Measurements from ENCODE around the gene SUFU.
A peak's percentile ranks its signal among the peaks of the same experiment; 100 is the strongest.

The SUFU gene

DNA sequence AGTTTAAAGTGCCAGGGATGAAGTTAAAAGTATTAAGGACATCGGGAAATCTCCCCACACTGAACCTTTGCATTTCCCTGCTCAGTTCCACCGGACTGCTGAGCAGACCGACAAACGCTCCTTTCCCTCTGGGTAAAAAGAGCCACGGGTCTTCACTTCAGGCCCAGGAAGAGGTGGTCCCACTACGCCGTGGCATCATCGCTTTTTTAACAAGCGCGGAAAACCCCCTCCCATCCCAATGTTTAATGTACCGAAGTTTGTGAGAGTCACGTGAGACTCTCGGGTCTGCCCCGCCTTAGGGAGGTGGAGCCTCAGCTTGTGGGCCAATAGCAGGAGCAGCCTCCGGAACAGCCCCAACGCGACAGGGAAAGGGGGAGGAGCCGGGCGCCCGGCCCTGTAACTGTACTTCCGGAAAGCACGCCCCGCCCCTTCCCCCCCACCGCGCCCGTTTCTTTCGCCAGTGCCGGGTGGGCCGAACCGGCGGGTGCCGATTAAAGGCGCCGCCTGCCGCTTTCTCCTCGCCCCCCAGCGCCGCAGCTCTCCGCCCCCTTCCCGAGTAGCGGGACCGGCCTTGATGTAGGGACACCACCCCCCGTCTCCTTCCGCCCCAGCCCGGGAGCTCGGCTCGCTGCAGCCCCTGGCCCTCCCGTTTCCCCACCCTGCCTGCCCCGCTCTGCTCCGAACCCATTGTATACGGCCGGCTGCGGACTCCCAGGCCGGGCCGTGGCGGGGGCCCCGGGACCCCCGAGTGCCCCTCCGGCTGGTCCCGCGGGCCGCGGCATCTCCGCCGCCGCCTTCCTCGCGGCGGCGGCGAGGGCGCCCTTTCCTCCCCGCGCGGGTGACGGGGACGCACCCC lies 138.3 kb downstream of the SUFU start:
- TF ChIP-seq, protein P1, sequence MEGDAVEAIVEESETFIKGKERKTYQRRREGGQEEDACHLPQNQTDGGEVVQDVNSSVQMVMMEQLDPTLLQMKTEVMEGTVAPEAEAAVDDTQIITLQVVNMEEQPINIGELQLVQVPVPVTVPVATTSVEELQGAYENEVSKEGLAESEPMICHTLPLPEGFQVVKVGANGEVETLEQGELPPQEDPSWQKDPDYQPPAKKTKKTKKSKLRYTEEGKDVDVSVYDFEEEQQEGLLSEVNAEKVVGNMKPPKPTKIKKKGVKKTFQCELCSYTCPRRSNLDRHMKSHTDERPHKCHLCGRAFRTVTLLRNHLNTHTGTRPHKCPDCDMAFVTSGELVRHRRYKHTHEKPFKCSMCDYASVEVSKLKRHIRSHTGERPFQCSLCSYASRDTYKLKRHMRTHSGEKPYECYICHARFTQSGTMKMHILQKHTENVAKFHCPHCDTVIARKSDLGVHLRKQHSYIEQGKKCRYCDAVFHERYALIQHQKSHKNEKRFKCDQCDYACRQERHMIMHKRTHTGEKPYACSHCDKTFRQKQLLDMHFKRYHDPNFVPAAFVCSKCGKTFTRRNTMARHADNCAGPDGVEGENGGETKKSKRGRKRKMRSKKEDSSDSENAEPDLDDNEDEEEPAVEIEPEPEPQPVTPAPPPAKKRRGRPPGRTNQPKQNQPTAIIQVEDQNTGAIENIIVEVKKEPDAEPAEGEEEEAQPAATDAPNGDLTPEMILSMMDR (IDR thresholded peaks at IDR 0.05; ENCODE audit: extremely low read depth, missing control alignments): no peak
- peak; percentile 97 for DNase-seq (ENCODE audit: low spot score)

DNA sequence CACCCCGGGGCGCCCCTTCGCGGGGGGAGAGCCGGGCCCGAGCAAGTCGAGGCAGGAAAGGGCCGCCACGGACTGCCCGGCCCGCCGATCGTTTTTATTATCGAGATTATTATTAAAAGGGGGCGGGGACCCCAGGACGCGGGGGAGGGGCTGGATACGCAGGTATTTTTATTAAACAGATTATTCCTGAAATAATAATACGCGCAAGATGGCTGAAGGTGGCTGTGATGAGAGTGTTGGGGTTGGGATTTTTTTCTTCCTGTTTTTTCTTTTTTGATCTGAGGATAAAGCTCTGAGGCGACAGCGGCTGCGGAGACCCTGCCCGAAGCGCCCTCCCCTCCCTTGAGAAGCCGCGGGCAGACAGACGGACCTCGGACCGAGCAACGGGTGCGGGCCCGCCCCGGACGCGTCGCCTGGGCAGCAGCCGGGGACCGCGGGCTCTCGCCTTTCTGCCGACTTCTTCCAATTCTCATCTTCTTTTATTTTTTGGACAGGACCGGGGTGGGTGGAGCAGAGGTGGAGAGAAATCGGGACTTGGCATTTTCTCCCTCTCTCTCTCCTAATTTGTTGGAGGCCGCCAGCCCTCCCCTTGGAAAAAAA lies 139.1 kb downstream of the SUFU start:
- TF ChIP-seq, protein P1 (IDR thresholded peaks at IDR 0.05; ENCODE audit: extremely low read depth, missing control alignments): no peak
- DNase-seq (ENCODE audit: low spot score): peak; percentile 58

DNA sequence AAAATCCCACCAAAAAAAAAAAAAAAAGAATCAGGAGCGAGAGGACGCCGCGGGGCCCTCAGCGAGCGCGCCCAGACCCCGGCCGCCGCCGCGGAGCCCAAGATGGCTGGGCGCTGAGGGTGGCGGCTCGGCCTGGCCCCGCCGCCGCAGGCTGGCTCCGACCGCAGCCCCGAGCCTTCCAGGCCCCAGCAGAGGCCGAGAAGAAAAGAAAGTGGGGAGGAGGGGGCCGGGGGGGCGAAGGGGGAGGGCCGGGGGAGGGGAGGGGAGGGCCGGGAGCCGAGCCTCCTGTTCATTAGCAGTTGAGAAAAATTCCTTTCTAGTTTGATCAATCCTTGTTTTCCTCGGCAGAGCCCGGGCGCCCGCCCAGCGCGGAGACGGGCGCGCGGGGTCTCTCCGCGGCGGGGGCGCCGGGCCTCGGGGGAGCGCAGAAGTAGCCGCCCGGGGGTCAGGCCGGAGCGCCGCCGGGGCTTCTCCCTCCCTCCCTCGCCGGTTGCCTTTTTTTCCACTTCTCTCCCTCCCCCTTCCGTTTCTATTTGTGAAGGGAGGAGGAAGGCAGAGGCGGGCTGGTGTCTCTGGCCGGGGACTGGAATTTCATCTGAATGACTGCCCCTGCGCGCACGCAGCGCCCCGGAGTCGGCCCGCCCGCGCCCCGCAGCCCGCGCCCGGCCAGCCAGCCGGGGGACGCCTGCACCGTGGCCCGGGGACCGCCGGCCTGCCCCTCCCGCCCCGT lies 139.7 kb downstream of the SUFU start:
- TF ChIP-seq, protein P1 (IDR thresholded peaks at IDR 0.05; ENCODE audit: extremely low read depth, missing control alignments): no peak
- DNase-seq (ENCODE audit: low spot score): peak; percentile 70

DNA sequence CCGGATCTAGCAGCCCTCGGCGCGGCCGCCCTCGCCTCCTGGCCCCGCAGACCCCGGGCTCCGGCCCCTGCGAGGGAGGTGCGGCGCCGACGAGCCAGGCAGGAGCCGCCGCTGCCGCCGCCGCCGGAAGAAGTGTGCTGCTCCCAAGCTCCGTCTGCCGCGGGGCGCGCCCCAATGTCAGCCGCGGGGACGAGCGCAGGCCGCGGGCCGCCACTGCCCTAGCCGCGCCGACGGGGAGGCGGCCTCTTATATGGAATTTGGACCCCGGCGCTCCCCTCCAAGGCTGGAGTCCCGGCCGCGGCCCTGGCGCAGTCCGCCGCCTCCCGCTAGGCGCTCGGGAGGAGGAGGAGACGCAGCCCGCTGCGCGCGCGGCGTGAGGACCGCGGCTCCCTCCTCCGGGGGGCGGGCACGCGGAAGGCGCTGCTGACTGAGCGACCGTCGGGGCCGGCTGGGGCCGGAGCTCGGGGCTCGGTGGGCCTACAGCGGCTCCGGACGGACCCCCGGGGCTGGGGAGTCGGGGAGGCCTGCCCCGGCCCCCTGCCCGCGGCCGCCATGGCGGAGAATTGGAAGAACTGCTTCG lies 140.4 kb downstream of the SUFU start, which contains the start of gene TRIM8:
TSS of gene TRIM8 (plus strand) at position 414 of the 580 bp plus-strand sequence. CDS start at position 553, 139 bp downstream.
- peak; percentile 74 for DNase-seq (ENCODE audit: low spot score)
- TF ChIP-seq, protein P1 (IDR thresholded peaks at IDR 0.05; ENCODE audit: extremely low read depth, missing control alignments): no peak

DNA sequence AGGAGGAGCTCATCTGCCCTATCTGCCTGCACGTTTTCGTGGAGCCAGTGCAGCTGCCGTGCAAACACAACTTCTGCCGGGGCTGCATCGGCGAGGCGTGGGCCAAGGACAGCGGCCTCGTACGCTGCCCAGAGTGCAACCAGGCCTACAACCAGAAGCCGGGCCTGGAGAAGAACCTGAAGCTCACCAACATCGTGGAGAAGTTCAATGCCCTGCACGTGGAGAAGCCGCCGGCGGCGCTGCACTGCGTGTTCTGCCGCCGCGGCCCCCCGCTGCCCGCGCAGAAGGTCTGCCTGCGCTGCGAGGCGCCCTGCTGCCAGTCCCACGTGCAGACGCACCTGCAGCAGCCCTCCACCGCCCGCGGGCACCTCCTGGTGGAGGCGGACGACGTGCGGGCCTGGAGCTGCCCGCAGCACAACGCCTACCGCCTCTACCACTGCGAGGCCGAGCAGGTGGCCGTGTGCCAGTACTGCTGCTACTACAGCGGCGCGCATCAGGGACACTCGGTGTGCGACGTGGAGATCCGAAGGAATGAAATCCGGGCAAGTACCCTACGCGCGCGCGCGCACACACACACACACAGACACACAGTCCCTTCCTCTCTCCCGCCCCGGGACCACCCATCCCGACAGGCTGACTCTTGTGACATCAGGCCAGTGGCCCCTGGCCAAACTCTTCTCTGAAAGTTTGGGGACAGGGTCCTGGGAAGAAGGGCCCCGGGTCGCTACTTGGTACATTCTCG lies 141.0 kb downstream of the SUFU start:
- TF ChIP-seq, protein P1 (IDR thresholded peaks at IDR 0.05; ENCODE audit: extremely low read depth, missing control alignments): peak; percentile 41
- peak; percentile 64 for DNase-seq (ENCODE audit: low spot score)

DNA sequence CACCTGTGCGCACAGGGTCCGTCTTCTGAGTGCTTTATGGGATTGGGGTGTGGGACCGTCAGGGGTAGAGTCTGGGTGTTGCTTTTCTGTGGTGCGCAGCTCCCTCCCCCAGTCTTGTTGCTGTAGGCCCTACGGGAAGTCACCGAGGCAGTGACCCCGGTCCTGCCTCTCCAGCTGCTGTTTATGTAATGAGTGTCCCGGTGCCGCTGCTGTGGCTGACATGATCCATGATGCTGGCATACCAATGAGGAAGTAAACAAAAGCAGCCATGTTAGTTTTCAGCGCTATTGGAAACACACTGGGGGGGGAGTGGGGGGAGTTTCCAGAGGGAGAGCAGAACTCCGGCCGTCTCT lies 141.6 kb downstream of the SUFU start:
- no peak for DNase-seq (ENCODE audit: low spot score)
- TF ChIP-seq, protein P1 (IDR thresholded peaks at IDR 0.05; ENCODE audit: extremely low read depth, missing control alignments): no peak
